Neural crest cell (in vitro differentiated cells): ENCODE data around the gene GLRX3. TPM values are rescaled to one million over a fixed set of nuclear protein-coding genes. Genes with fewer than 3 reads are reported as not detected.

Experiments used
- DNase-seq: peaks from one replicate; pipeline ENCODE4 v3.0.0; 2021; ENCODE audit warnings: low read depth, mixed read lengths, low spot score
- H3K27ac Mint-ChIP-seq: one replicate; pipeline ENCODE4 v1.8.0; 2021; ENCODE audit warnings: mild to moderate bottlenecking, mixed read lengths; ENCODE audit not compliant: unreplicated experiment
- H3K27me3 Mint-ChIP-seq: 2 replicates; pipeline ENCODE4 v1.8.0; 2021; ENCODE audit warnings: low read depth, mild to moderate bottlenecking, mixed read lengths
- H3K36me3 Mint-ChIP-seq: 2 replicates; pipeline ENCODE4 v1.8.0; 2021; ENCODE audit warnings: low read depth, mild to moderate bottlenecking, mixed read lengths
- H3K4me1 Mint-ChIP-seq: 2 replicates; pipeline ENCODE4 v1.8.0; 2021; ENCODE audit warnings: mixed read lengths
- H3K4me3 Mint-ChIP-seq: one replicate; pipeline ENCODE4 v1.8.0; 2021; ENCODE audit warnings: mild to moderate bottlenecking, mixed read lengths
- H3K9me3 Mint-ChIP-seq: 2 replicates; pipeline ENCODE4 v1.8.0; 2021; ENCODE audit warnings: mixed read lengths
- total RNA-seq: library from RNA; stranded (reverse); gene quantifications from 2 replicates; pipeline ENCODE4 v1.2.1, GENCODE V29; 2021
- TF ChIP-seq, protein P1 (sequence below): fragments of 200-600 bp; sonication (generic); conservative IDR thresholded peaks from 2 replicates; pipeline ENCODE4 v1.5.0; 2021; ENCODE audit warnings: antibody characterized with exemption, mild to moderate bottlenecking

Gene GLRX3
- total RNA-seq, 1 donor from 2014 or later, result 124 TPM

GRCh38 chr10:130137090-130137448 is 878 bp downstream of the GLRX3 start:
- Mint-ChIP-seq H3K36me3 (peaks cover 6% of the 10 kb centered on the region), H3K27ac (peak overlapping the region; percentile 43), H3K27me3 (no peaks in the 10 kb centered on the region), H3K4me3 (peak overlapping the region; percentile 95), H3K9me3 (no peaks in the 10 kb centered on the region), H3K4me1 (peaks cover 35% of the 10 kb centered on the region)
- DNase-seq, result no peak
- TF ChIP-seq, protein P1, sequence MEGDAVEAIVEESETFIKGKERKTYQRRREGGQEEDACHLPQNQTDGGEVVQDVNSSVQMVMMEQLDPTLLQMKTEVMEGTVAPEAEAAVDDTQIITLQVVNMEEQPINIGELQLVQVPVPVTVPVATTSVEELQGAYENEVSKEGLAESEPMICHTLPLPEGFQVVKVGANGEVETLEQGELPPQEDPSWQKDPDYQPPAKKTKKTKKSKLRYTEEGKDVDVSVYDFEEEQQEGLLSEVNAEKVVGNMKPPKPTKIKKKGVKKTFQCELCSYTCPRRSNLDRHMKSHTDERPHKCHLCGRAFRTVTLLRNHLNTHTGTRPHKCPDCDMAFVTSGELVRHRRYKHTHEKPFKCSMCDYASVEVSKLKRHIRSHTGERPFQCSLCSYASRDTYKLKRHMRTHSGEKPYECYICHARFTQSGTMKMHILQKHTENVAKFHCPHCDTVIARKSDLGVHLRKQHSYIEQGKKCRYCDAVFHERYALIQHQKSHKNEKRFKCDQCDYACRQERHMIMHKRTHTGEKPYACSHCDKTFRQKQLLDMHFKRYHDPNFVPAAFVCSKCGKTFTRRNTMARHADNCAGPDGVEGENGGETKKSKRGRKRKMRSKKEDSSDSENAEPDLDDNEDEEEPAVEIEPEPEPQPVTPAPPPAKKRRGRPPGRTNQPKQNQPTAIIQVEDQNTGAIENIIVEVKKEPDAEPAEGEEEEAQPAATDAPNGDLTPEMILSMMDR, result no peak

DNA sequence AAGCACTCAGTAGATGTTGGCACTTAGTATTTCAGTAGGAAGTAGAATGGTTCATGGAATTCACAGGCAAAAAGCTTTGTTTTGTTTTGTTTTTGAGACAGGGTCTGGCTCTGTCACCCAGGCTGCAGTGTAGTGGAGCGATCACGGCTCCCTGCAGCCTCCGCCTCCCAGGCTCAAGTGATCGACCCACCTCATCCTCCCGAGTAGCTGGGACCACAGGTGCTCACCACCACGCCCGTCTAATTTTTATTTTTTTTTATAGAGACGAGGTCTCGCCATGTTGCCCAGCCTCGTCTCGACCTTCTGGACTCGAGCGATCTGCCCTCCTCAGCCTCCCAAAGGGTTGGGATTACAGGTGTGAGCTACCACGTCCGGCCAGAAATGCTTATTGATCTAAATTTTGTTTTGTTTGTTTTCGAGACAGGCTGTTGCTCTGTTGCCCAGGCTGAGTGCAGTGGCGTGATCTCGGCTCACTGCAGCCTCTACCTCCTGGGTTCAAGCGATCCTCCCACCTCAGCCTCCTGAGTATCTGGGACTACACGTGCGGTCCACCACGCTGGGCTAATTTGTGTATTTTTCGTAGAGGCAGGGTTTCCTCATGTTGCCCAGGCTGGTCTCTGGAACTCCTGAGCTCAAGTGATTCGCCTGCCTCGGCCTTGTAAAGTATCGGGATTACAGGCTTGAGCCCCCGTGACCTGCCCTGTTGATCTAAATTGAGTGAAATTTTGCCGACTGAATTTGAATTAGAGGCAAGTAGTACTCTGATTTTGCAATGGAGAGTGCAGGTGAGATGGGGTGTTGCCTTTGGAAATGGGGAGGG is 1.7 kb downstream of the GLRX3 start:
- TF ChIP-seq, protein P1, result no peak
- no peaks in the 10 kb centered on the region for H3K9me3 Mint-ChIP-seq
- peak overlapping the region; percentile 43 for H3K27ac Mint-ChIP-seq
- peaks cover 43% of the 10 kb centered on the region for H3K4me1 Mint-ChIP-seq
- no peak for DNase-seq
- no peaks in the 10 kb centered on the region for H3K27me3 Mint-ChIP-seq
- peaks cover 9% of the 10 kb centered on the region for H3K36me3 Mint-ChIP-seq
- peak overlapping the region; percentile 95 for H3K4me3 Mint-ChIP-seq

DNA sequence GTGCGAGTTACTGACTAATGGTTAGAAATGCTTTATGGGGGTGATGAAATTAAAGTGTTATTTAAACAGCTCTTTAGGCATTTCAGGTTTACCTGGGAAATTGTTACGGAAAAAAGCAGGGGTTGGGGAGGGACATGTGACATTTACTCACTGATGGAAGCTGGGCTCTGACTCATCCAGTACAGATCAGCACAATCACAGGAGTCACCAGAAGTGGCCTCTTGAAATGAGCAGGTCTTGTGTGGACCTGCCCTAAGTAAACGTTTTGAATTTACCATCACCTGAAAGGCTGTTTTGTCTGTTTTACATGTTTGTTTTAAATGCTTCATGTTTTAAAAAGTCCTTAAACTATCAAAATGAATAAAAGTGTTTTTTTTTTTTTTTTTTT is 2.3 kb downstream of the GLRX3 start:
- peaks cover 9% of the 10 kb centered on the region for H3K36me3 Mint-ChIP-seq
- H3K27me3 Mint-ChIP-seq, result no peaks in the 10 kb centered on the region
- H3K4me3 Mint-ChIP-seq, result peak overlapping the region; percentile 95
- TF ChIP-seq, protein P1, result no peak
- DNase-seq, result no peak
- peaks cover 45% of the 10 kb centered on the region for H3K4me1 Mint-ChIP-seq
- H3K9me3 Mint-ChIP-seq, result no peaks in the 10 kb centered on the region
- no peak overlapping the region for H3K27ac Mint-ChIP-seq

GRCh38 chr10:130140425-130140824 is 4.2 kb downstream of the GLRX3 start:
- Mint-ChIP-seq H3K27ac (no peak overlapping the region), H3K36me3 (peaks cover 9% of the 10 kb centered on the region), H3K4me3 (peak overlapping the region; percentile 81), H3K9me3 (no peaks in the 10 kb centered on the region), H3K4me1 (peaks cover 45% of the 10 kb centered on the region), H3K27me3 (no peaks in the 10 kb centered on the region)
- no peak for DNase-seq
- TF ChIP-seq, protein P1, result no peak

- H3K4me1 Mint-ChIP-seq, result peaks cover 45% of the 10 kb centered on the region
- peak overlapping the region; percentile 33 for H3K4me3 Mint-ChIP-seq
- H3K27me3 Mint-ChIP-seq, result no peaks in the 10 kb centered on the region
- TF ChIP-seq, protein P1, result no peak
- no peak overlapping the region for H3K27ac Mint-ChIP-seq
- no peaks in the 10 kb centered on the region for H3K9me3 Mint-ChIP-seq
- peaks cover 11% of the 10 kb centered on the region for H3K36me3 Mint-ChIP-seq
- DNase-seq, result no peak
Observed at GRCh38 chr10:130141038-130141437, 4.8 kb downstream of the GLRX3 start.
